GM12878 (cell line): ENCODE data around the gene FEM1B. TPM values are rescaled to one million over a fixed set of nuclear protein-coding genes. Genes with fewer than 3 reads are reported as not detected.

Experiments used
- ATAC-seq: fragments of 200-7000 bp; cut with Tn5 transposase; 3 replicates; pipeline ENCODE4 v1.9.1; 2020; ENCODE audit warnings: mild to moderate bottlenecking, moderate library complexity
- BruUV-seq: library from RNA; stranded (reverse); fragments of 400-500 nt; replicated peaks from 2 replicates; lab custom pipeline; 2021; lab: Mats Ljungman, UMichigan
- CTCF ChIA-PET: fragments of 300-600 bp; sonication (Branson Sonifier 250); formaldehyde crosslinking; extraction: SDS; loops from one replicate; lab custom pipeline; 2021; ENCODE audit warnings: inconsistent platforms; lab: Yijun Ruan, JAX
- POLR2A ChIA-PET: fragments of 350-600 bp; formaldehyde crosslinking; extraction: SDS; loops from one replicate; lab custom pipeline; 2021; ENCODE audit warnings: inconsistent platforms; lab: Charles Lee
- RAD21 ChIA-PET: fragments of 300-600 bp; sonication (Branson Sonifier 250); formaldehyde crosslinking; loops from one replicate; lab custom pipeline; 2023; ENCODE audit warnings: antibody characterized with exemption; ENCODE audit not compliant: unreplicated experiment; lab: Charles Lee
- SMC1A ChIA-PET: fragments of 300-600 bp; sonication (Branson Sonifier 250); formaldehyde crosslinking; loops from one replicate; lab custom pipeline; 2023; ENCODE audit not compliant: unreplicated experiment, uncharacterized antibody; lab: Charles Lee
- DNase-seq: peaks from one replicate; pipeline ENCODE4 v3.0.0-alpha.2; 2011; ENCODE audit warnings: low read depth, low spot score
- FAIRE-seq: peaks from 3 replicates; lab custom pipeline; 2011; peaks lifted over from hg19 to GRCh38; lab: Jason Lieb, UNC
- H2AFZ ChIP-seq: 2 replicates; pipeline ENCODE4 v1.6.0; 2011; ENCODE audit warnings: low read depth, low read length, control low read depth; ENCODE audit not compliant: control insufficient read depth
- H3K27ac ChIP-seq: 2 replicates; pipeline ENCODE4 v1.5.1; 2011; ENCODE audit warnings: control low read depth; ENCODE audit not compliant: control insufficient read depth, insufficient read depth
- H3K27me3 ChIP-seq, 2 experiments: replicated peaks in 1 of 2; 2 replicates each; pipeline versions ENCODE4 v1.6.0 to v1.6.1; 2011; ENCODE audit warnings: low read length in 1 of 2; ENCODE audit not compliant: control insufficient read depth in 2 of 2, insufficient read depth in 2 of 2
- H3K36me3 ChIP-seq, 2 experiments: 2 replicates each; pipeline ENCODE4 v1.5.1; 2011; ENCODE audit warnings: low read length in 1 of 2; ENCODE audit not compliant: control insufficient read depth in 2 of 2, insufficient read depth in 2 of 2
- H3K4me1 ChIP-seq: 2 replicates; pipeline ENCODE4 v1.6.1; 2011; ENCODE audit warnings: mild to moderate bottlenecking, low read length, moderate library complexity, mixed read lengths; ENCODE audit not compliant: control insufficient read depth, insufficient read depth
- H3K4me2 ChIP-seq: 2 replicates; pipeline ENCODE4 v1.6.0; 2011; ENCODE audit warnings: control low read depth; ENCODE audit not compliant: control insufficient read depth, insufficient read depth
- H3K4me3 ChIP-seq: fragments of 200-600 bp; sonication (generic); 2 replicates; pipeline ENCODE4 v1.5.1; 2016
- H3K79me2 ChIP-seq: 2 replicates; pipeline ENCODE4 v1.6.0; 2011; ENCODE audit warnings: low read length; ENCODE audit not compliant: control insufficient read depth, insufficient read depth
- H3K9ac ChIP-seq: 2 replicates; pipeline ENCODE4 v1.8.0; 2011; ENCODE audit warnings: low read length, control low read depth, mixed read lengths; ENCODE audit not compliant: control insufficient read depth, insufficient read depth
- H3K9me3 ChIP-seq: replicated peaks from 3 replicates; pipeline ENCODE4 v1.5.1; 2011; ENCODE audit warnings: mild to moderate bottlenecking, low read length; ENCODE audit not compliant: control insufficient read depth, insufficient read depth
- H4K20me1 ChIP-seq: 2 replicates; pipeline ENCODE4 v1.6.0; 2011; ENCODE audit not compliant: control insufficient read depth, insufficient read depth
- E4F1 ChIP-seq: fragments of 450-650 bp; IDR thresholded peaks from 2 replicates; pipeline ENCODE4 v1.6.1; 2018; ENCODE audit warnings: borderline replicate concordance, mild to moderate bottlenecking; ENCODE audit not compliant: partially characterized antibody
- WGBS: methylation state at CpG from one replicate; pipeline ENCODE4 v1.1.6; 2016; ENCODE audit warnings: low lambda C conversion rate; ENCODE audit not compliant: insufficient replicate concordance, insufficient coverage; ENCODE audit errors: missing lambda C conversion rate; 5-methylcytosine and 5-hydroxymethylcytosine counted together
- in situ Hi-C: fragments of 300-500 bp; cut with MboI; formaldehyde crosslinking; loops from 9 replicates; pipeline ENCODE4 v1.14.3; 2018; ENCODE audit warnings: mixed read lengths
- intact Hi-C: fragments of 100-400 bp; cut with micrococcal nuclease; formaldehyde crosslinking; loops from one replicate; pipeline ENCODE4 v1.14.2; 2022; ENCODE audit not compliant: unreplicated experiment
- polyA plus RNA-seq, 11 experiments: library from polyadenylated mRNA; depleted of rRNA in 4 of 11; unstranded in 6 of 11; stranded (reverse) in 5 of 11; fragments of >200 nt; fragmentation: Nextera tagmentation in 4 of 11; fragmentation: Illumina TruSeq in 1 of 11; extraction: Ambion mirVana in 4 of 11; extraction: Trizol in 1 of 11; gene quantifications; 1 replicate in 1 of 11; 2 replicates in 10 of 11; pipeline versions ENCODE4 v1.2.1 to v1.2.3, GENCODE V29; 2011 to 2016; ENCODE audit warnings: inconsistent platforms in 2 of 11, missing spikeins in 2 of 11, low read depth in 1 of 11
- total RNA-seq, 4 experiments: library from RNA; depleted of rRNA in 3 of 4; stranded (reverse); fragments of >200 nt in 3 of 4; fragmentation: Illumina TruSeq in 1 of 4; extraction: Trizol in 1 of 4; gene quantifications; 2 replicates each; pipeline versions ENCODE4 v1.2.1 to v1.2.3, GENCODE V29; 2013 to 2021

FEM1B gene
- total and polyA plus RNA-seq, 10 of the 15 experiments (the other 5 are each of a cell fraction or from before 2014, with no cell fraction given), result 5.5 to 61.1 (median 18.2) TPM

GRCh38 chr15:68317281-68318007 is 39.9 kb downstream of the FEM1B start:
- WGBS, result 36% methylated on average over 16 of the region's 16 CpGs
- in situ Hi-C loops, result no loop called here
- no peaks in the 10 kb centered on the region for H3K9me3 ChIP-seq
- H3K9ac ChIP-seq, result no peak overlapping the region
- no peaks in the 10 kb centered on the region; a peak in 2 of 4 replicates for H3K27me3 ChIP-seq
- no peak overlapping the region for H2AFZ ChIP-seq
- no peaks in the 10 kb centered on the region for H3K36me3 ChIP-seq
- BruUV-seq, result no TSS peak
- no peaks in the 10 kb centered on the region for H3K4me1 ChIP-seq
- CTCF ChIA-PET, result interaction anchor here (2.5 kb wide), 1 partner anchor 64 kb away, joined by 21 read pairs; no protein-coding TSS in a partner anchor
- no peaks in the 10 kb centered on the region for H4K20me1 ChIP-seq
- DNase-seq (no peak), FAIRE-seq (no peak), ATAC-seq (no peak)
- POLR2A ChIA-PET, result no interaction called here
- H3K4me2 ChIP-seq, result no peak overlapping the region
- H3K79me2 ChIP-seq, result no peaks in the 10 kb centered on the region
- no peak overlapping the region for H3K4me3 ChIP-seq
- intact Hi-C loops, result no loop called here
- SMC1A ChIA-PET, result no interaction called here
- RAD21 ChIA-PET, result no interaction called here
- no peak for TF ChIP-seq E4F1
- no peak overlapping the region for H3K27ac ChIP-seq
